GM12865 (cell line): ENCODE results near the gene RNF20.
A peak's percentile ranks its signal among the peaks of the same experiment; 100 is the strongest.
"Not testable (repeated sequence)": the region's sequence is repeated elsewhere in the genome, so short reads cannot be mapped to it uniquely, and the experiment has no call there.

Experiments used
- DNase-seq: peaks from one replicate; pipeline ENCODE4 v3.0.0; 2010; ENCODE audit warnings: low read depth
- H3K4me3 ChIP-seq: 2 replicates; pipeline ENCODE4 v1.5.1; 2011; ENCODE audit warnings: mild to moderate bottlenecking, low read depth, low read length, control low read depth
- CTCF ChIP-seq: IDR thresholded peaks from 2 replicates; pipeline ENCODE4 v1.5.1; 2011; ENCODE audit warnings: low read length, control low read depth, low read depth, inconsistent platforms; ENCODE audit not compliant: insufficient read depth; ENCODE audit errors: missing control alignments

RNF20 gene

GRCh38 chr9:101536351-101536750 lies 2.7 kb downstream of the RNF20 start:
- H3K4me3 ChIP-seq: no peak overlapping the region
- no peak for TF ChIP-seq CTCF
- DNase-seq: no peak

DNA sequence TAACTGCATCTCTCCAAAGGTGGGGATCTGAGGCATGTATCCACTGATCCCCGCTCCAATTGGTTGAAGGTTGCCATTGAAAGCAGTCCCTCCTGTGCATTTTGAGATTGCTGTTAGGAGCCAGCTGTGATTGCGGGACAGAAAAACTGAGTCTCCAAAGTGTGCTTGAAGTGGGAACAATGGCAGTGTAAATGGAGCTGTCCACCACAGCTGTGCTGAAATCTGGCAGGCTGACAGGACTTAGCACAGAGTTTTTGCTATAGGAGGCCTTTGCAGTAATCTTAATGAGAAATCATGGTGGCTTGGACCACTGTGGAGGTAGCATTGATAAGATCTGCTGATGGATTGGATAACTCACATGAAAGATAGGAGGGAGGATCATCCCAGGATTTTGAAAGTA lies 3.3 kb downstream of the RNF20 start:
- no peak overlapping the region for H3K4me3 ChIP-seq
- no peak for TF ChIP-seq CTCF
- peak; percentile 9 for DNase-seq

GRCh38 chr9:101540069-101540468 lies 6.4 kb downstream of the RNF20 start:
- H3K4me3 ChIP-seq: no peak overlapping the region
- no peak for TF ChIP-seq CTCF
- no peak for DNase-seq

- DNase-seq: no peak
- no peak overlapping the region for H3K4me3 ChIP-seq
- no peak for TF ChIP-seq CTCF
Measured at GRCh38 chr9:101543098-101543735, 9.6 kb downstream of the RNF20 start.

DNA sequence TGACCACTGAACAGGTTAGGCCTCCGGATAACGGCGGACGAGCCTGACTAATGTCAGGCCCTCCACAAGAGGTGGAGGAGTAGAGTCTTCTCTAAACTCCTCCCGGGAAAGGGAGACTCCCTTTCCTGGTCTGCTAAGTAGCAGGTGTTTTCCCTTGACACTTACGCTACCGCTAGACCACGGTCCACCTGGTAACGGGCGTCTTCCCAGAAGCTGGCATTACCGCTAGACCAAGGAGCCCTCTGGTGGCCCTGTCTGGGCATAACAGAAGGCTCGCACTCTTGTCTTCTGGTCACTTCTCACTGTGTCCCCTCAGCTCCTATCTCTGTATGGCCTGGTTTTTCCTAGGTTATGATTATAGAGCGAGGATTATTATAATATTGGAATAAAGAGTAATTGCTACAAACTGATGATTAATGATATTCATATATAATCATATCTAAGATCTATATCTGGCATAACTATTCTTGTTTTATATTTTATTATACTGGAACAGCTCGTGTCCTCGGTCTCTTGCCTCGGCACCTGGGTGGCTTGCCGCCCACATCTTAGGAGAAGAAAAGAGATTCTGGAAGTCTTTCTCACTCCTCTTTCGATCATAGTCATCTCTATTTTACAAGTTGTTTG lies 15.9 kb downstream of the RNF20 start:
- not testable (repeated sequence) for DNase-seq, H3K4me3 ChIP-seq

DNA sequence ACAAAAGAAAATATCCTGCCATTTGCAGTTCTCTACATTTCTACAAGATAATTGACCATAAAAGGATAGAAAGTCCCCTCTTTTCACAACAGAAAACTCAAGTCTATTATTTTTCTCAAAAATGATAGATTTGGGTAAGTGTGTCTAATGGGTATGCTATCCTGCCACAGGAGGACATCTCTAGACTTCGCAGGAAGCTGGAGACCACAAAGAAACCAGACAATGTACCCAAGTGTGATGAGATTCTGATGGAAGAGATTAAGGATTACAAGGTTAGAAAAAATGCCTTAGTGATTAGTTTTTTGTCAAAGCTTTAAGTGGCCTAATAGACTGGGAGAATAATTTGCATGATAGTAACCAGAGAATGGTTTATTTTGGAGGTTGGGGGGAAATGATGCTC lies 28.1 kb downstream of the RNF20 start:
- no peak overlapping the region for H3K4me3 ChIP-seq
- no peak for TF ChIP-seq CTCF
- DNase-seq: no peak

DNA sequence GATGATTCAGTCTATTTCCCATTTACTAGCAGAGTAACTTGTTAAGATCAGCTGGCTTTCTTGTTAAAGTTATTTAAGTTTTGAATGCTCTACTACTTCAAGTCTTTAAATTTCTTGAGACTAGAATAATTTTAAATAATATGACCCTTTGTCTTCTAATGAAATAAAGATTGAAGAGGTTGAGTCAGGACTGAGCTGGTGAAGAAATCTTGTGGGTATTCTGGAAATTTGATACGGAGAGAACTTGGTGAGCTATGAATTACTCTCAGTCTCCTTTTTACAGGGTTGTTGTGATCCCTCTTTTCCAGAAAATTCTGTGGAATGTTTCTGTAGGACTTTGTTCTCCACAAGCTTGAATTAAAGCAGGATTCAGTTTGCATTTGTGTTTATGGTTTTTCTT lies 29.3 kb downstream of the RNF20 start:
- TF ChIP-seq CTCF: no peak
- H3K4me3 ChIP-seq: no peak overlapping the region
- DNase-seq: no peak
